Left lung (tissue), 14 donors: ENCODE results near the gene ARHGAP10. TPM values are rescaled to one million over a fixed set of nuclear protein-coding genes. Genes with fewer than 3 reads are reported as not detected.

Source experiments
- ATAC-seq: fragments of 200-7000 bp; cut with Tn5 transposase; one replicate; pipeline ENCODE4 v1.9.1; 2020; ENCODE audit warnings: moderate library complexity
- DNase-seq, 4 donors: peaks; one replicate each; pipeline ENCODE4 v3.0.0-alpha.2; 2013 to 2020
- H3K27ac ChIP-seq, 2 donors: fragments of 200-600 bp; sonication (generic) in 1 of 2; one replicate each; pipeline versions ENCODE4 v1.5.0 to v1.8.0; 2020 to 2021
- H3K27me3 ChIP-seq, 2 donors: fragments of 200-600 bp; sonication (generic) in 1 of 2; one replicate each; pipeline versions ENCODE4 v1.5.0 to v1.8.0; 2020 to 2021
- H3K36me3 ChIP-seq, 2 donors: fragments of 200-600 bp; sonication (generic) in 1 of 2; one replicate each; pipeline versions ENCODE4 v1.5.0 to v1.8.0; 2020 to 2021
- H3K4me1 ChIP-seq, 2 donors: fragments of 200-600 bp; one replicate each; pipeline ENCODE4 v1.8.0; 2021
- H3K4me3 ChIP-seq, 2 donors: fragments of 200-600 bp; sonication (generic) in 1 of 2; one replicate each; pipeline versions ENCODE4 v1.5.0 to v1.8.0; 2020 to 2021; ENCODE audit warnings: mild to moderate bottlenecking in 1 of 2
- H3K9me3 ChIP-seq, 2 donors: fragments of 200-600 bp; sonication (generic) in 1 of 2; one replicate each; pipeline versions ENCODE4 v1.5.0 to v1.8.0; 2020 to 2021
- intact Hi-C, 2 donors: fragments of 100-400 bp; cut with DNase I; formaldehyde crosslinking; loops; one replicate each; pipeline versions ENCODE4 v1.11.2 to v1.14.2; 2022
- long read RNA-seq, 12 donors: library from polyadenylated mRNA in 2 of 12; unstranded in 2 of 12; transcript quantifications; one replicate each; pipeline ENCODE4 v2.0.0 and lab custom pipeline, GENCODE V29; 2019 to 2026
- polyA plus RNA-seq, 6 donors: library from polyadenylated mRNA; unstranded; fragments of 120-200 nt; gene quantifications; one replicate each; pipeline ENCODE4 v1.2.1, GENCODE V29; 2013; ENCODE audit not compliant: insufficient read length in 6 of 6
- total RNA-seq, 2 donors: library from RNA; stranded (reverse); fragmentation: NEBNext Ultra II Directional; extraction: Animal tissue kit (Norgen Biotek cat#: 25700); gene quantifications; one replicate each; pipeline ENCODE4 v1.2.1, GENCODE V29; 2021
- TF ChIP-seq, protein P1 (sequence below), 2 donors: fragments of 200-600 bp; sonication (generic) in 1 of 2; IDR thresholded peaks; one replicate each; pipeline versions ENCODE4 v1.5.0 to v1.8.0; 2021; ENCODE audit warnings: antibody characterized with exemption in 2 of 2
- donor health status: DM: no; HTN: yes; CAD: no.
- donor health status: DM: no; HTN: no; CAD: no.

ARHGAP10 gene
- total RNA-seq (10 to 100 TPM; 22.0 to 25.4 TPM), polyA plus RNA-seq (10 to 100 TPM; 11.6 to 14.9 (median 14.0) TPM)
- long read RNA-seq, donor 1, partial matches to known transcripts, result 13 of 15 reads
- long read RNA-seq, donor 1, other reads (novel, unspliced or antisense), result 0 of 15 reads
- long read RNA-seq, donor 2, partial matches to known transcripts, result 10 of 11 reads
- long read RNA-seq, donor 2, other reads (novel, unspliced or antisense), result 0 of 11 reads
- long read RNA-seq, donor 3, partial matches to known transcripts, result 0 of 2 reads
- long read RNA-seq, donor 3, other reads (novel, unspliced or antisense), result 0 of 2 reads
- long read RNA-seq, donor 4, partial matches to known transcripts, result 12 of 17 reads
- long read RNA-seq, donor 4, other reads (novel, unspliced or antisense), result 2 of 17 reads
- long read RNA-seq, donor 5, partial matches to known transcripts, result 0 of 3 reads
- long read RNA-seq, donor 5, other reads (novel, unspliced or antisense), result 0 of 3 reads
- long read RNA-seq, donor 6, partial matches to known transcripts, result 0 of 1 reads
- long read RNA-seq, donor 6, other reads (novel, unspliced or antisense), result 0 of 1 reads
- long read RNA-seq, donor 7, full-length matches to known transcripts, result 3 of 3 reads
- long read RNA-seq, donor 7, partial matches to known transcripts, result 0 of 3 reads
- long read RNA-seq, donor 7, other reads (novel, unspliced or antisense), result 0 of 3 reads
- long read RNA-seq, donor 8, partial matches to known transcripts, result 5 of 7 reads
- long read RNA-seq, donor 8, other reads (novel, unspliced or antisense), result 0 of 7 reads
- long read RNA-seq, donor 9, result 0 reads
- long read RNA-seq, donor 10, transcript ARHGAP10-206 (5 exons, 1,559 nt), result major isoform, 5 of 13 reads
- long read RNA-seq, donor 10, partial matches to known transcripts, result 8 of 13 reads
- long read RNA-seq, donor 10, other reads (novel, unspliced or antisense), result 0 of 13 reads
- long read RNA-seq, donor 11, partial matches to known transcripts, result 0 of 1 reads
- long read RNA-seq, donor 11, other reads (novel, unspliced or antisense), result 0 of 1 reads
- long read RNA-seq, donor 12, partial matches to known transcripts, result 0 of 1 reads
- long read RNA-seq, donor 12, other reads (novel, unspliced or antisense), result 0 of 1 reads

DNA sequence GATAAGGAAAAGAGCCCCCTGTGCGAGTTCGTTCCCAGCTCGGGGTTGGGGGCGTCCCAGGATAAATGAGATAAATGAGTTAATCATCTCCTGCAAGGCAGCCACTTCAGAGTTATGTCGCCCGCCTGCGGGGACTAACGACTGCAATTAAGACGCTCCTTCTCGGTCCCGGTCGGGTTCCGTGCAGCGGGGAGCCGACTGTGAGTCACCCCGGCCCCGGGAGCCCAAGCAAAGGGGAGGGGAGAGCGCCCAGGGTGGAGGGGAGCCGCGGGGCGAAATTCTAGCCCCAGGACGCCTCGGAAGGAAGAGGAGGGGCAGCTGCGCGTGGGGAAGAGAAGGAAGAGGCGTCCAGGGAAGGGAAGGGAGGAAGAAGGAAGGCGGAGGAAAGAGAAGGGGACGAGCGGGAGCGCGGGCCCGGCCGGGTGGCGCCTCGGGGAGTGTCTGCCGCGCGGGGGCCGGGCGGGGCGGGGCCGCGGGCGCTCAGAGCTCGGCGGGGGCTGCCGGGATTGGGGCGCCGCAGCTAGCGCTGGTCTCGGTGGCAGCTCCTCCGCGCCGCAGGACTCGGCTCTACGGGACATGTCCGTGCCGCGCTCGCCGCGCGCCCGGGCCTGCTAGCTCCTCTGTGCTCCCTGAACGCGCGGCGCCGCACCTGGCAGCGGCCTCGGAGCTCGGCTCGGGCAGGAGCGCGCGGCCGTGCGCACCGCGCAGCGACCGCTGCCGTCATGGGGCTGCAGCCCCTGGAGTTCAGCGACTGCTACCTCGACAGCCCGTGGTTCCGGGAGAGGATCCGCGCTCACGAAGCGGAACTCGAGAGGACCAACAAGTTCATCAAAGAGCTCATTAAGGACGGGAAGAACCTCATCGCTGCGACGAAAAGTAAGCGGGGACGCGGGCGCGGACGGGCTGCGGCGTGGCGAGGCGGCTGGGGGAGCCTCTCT, at the start of gene ARHGAP10:
Gene ARHGAP10, plus strand, starts transcription at position 509 of the 938 bp plus-strand sequence. Its CDS starts 214 bp downstream, at position 723.
- Histone ChIP-seq H3K9me3 (no peaks in the 10 kb centered on the region), H3K27ac (peak within 1 kb of the TSS; percentile 85 to 95), H3K36me3 (no peaks in the 10 kb centered on the region), H3K4me3 (peak within 1 kb of the TSS; percentile 64 to 90), H3K27me3 (peaks cover 0 to 9% of the 10 kb centered on the region in 2 donors), H3K4me1 (peaks cover 4 to 29% of the 10 kb centered on the region in 2 donors)
- peak; percentile 88 for ATAC-seq
- intact Hi-C loops, result no loop called here
- DNase-seq, result peak; percentile 74 to 93 (median 79)
- TF ChIP-seq, protein P1, sequence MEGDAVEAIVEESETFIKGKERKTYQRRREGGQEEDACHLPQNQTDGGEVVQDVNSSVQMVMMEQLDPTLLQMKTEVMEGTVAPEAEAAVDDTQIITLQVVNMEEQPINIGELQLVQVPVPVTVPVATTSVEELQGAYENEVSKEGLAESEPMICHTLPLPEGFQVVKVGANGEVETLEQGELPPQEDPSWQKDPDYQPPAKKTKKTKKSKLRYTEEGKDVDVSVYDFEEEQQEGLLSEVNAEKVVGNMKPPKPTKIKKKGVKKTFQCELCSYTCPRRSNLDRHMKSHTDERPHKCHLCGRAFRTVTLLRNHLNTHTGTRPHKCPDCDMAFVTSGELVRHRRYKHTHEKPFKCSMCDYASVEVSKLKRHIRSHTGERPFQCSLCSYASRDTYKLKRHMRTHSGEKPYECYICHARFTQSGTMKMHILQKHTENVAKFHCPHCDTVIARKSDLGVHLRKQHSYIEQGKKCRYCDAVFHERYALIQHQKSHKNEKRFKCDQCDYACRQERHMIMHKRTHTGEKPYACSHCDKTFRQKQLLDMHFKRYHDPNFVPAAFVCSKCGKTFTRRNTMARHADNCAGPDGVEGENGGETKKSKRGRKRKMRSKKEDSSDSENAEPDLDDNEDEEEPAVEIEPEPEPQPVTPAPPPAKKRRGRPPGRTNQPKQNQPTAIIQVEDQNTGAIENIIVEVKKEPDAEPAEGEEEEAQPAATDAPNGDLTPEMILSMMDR (IDR thresholded peaks at IDR 0.05), result no peak

- Histone ChIP-seq H3K27me3 (no peaks in the 10 kb centered on the region), H3K9me3 (no peaks in the 10 kb centered on the region), H3K27ac (peak overlapping the region in 1 of 2 donors; percentile 86), H3K4me1 (peaks cover 7 to 17% of the 10 kb centered on the region in 2 donors), H3K4me3 (peak overlapping the region; percentile 41 to 65), H3K36me3 (peaks cover 0 to 20% of the 10 kb centered on the region in 2 donors)
- ATAC-seq, result no peak
- TF ChIP-seq, protein P1 (IDR thresholded peaks at IDR 0.05), result no peak
- intact Hi-C loops, result no loop called here
- no peak for DNase-seq
Measured at GRCh38 chr4:147682755-147683154, 49.1 kb upstream of the ARHGAP10 start.

DNA sequence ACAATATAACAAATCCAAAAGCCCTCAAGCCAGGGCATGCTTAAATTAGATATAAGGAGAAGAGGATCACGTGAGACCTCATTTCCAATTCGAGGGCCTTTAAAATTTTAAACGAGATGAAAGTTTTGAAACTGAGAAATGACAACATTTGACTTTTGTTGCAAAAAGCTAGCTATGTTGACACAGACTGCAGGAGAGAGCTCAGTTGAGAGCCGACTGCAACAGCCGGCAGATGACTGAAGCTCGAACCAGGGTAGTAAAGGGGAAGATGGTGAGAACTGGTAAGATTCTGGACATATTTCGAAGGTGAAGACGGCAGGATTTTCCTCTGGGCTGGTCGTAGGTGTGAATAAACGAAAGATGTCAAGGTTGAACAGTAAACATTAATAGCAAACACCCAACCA, 48.7 kb upstream of the ARHGAP10 start:
- Histone ChIP-seq H3K27ac (peak overlapping the region; percentile 86 to 89), H3K4me3 (peak overlapping the region; percentile 41 to 65), H3K4me1 (peaks cover 7 to 17% of the 10 kb centered on the region in 2 donors), H3K36me3 (peaks cover 0 to 16% of the 10 kb centered on the region in 2 donors), H3K27me3 (no peaks in the 10 kb centered on the region), H3K9me3 (no peaks in the 10 kb centered on the region)
- DNase-seq (peak in 3 of 4 donors; percentile 38 to 55 (median 38)), ATAC-seq (peak; percentile 72)
- intact Hi-C loops, result no loop called here
- TF ChIP-seq, protein P1 (IDR thresholded peaks at IDR 0.05), result no peak
